ENCODE measurements around the gene NEBL.

Gene NEBL

DNA sequence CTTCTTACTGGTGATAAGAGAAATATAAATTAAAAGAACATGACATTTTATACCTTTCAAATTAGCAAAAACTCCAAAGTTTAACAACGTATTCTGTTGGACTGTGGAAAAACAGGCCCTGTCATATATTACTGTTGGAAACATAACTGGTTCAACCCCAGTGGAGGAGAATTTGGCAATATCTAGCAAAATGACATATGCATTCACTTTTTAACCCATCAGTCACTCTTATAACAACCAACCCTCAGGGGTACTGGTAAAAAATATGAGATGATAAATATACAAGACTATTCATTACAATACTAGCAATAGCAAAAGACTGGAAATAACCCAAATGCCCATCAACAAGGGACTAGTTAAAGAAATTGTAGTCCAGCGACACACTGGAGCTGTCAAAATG is 22.9 kb upstream of the NEBL start:
- TF ChIP-seq, protein P1, sequence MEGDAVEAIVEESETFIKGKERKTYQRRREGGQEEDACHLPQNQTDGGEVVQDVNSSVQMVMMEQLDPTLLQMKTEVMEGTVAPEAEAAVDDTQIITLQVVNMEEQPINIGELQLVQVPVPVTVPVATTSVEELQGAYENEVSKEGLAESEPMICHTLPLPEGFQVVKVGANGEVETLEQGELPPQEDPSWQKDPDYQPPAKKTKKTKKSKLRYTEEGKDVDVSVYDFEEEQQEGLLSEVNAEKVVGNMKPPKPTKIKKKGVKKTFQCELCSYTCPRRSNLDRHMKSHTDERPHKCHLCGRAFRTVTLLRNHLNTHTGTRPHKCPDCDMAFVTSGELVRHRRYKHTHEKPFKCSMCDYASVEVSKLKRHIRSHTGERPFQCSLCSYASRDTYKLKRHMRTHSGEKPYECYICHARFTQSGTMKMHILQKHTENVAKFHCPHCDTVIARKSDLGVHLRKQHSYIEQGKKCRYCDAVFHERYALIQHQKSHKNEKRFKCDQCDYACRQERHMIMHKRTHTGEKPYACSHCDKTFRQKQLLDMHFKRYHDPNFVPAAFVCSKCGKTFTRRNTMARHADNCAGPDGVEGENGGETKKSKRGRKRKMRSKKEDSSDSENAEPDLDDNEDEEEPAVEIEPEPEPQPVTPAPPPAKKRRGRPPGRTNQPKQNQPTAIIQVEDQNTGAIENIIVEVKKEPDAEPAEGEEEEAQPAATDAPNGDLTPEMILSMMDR (IDR thresholded peaks at IDR 0.05; ENCODE audit: low read depth, low read length) = no peak
- no peak overlapping the region for H3K4me3 ChIP-seq (replicated peaks in 1 of 2; ENCODE audit: low read depth in 2 of 2, low read length in 2 of 2)
- DNase-seq (ENCODE audit: low read depth in 2 of 2) = no peak

DNA sequence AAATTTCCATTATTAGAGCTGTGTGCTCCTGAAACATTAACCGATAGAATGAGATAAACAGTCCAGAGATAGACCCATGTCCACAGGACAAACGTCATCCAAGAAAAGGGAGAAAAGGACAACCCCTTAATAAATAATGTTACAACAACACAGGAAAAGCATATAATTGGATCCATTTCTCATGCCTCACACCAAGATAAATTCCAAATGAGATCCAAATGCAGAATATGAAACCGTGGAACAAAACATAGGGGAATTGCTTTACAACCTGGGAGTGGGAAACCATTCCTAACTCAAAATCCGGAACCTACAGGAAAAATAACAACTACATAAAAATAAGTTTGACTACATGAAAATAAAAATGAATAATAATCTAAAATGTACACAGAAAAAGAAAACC is 22.4 kb upstream of the NEBL start:
- TF ChIP-seq, protein P1 (IDR thresholded peaks at IDR 0.05; ENCODE audit: low read depth, low read length) = no peak
- no peak for DNase-seq (ENCODE audit: low read depth in 2 of 2)
- no peak overlapping the region for H3K4me3 ChIP-seq (replicated peaks in 1 of 2; ENCODE audit: low read depth in 2 of 2, low read length in 2 of 2)

DNA sequence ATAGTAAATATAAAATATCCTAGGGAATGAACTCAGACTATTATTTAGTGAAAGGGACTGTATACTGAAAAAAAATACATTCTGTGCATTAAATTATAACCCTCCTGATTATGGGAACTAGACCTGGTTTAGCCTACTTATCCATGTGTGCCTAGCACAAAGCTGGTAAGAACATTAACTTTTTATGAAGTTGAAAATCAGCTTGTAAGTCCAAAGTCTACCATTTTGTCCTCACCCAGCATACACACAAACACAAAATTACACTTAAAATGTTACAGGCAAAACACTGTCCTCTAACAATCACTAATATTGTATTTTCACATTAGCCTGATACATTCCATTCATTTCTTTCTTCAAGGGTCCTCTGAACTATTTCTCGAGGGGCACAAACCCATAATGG is 19.9 kb upstream of the NEBL start:
- DNase-seq (ENCODE audit: low read depth in 2 of 2) = no peak
- H3K4me3 ChIP-seq (replicated peaks in 1 of 2; ENCODE audit: low read depth in 2 of 2, low read length in 2 of 2) = no peak overlapping the region
- TF ChIP-seq, protein P1 (IDR thresholded peaks at IDR 0.05; ENCODE audit: low read depth, low read length) = no peak

DNA sequence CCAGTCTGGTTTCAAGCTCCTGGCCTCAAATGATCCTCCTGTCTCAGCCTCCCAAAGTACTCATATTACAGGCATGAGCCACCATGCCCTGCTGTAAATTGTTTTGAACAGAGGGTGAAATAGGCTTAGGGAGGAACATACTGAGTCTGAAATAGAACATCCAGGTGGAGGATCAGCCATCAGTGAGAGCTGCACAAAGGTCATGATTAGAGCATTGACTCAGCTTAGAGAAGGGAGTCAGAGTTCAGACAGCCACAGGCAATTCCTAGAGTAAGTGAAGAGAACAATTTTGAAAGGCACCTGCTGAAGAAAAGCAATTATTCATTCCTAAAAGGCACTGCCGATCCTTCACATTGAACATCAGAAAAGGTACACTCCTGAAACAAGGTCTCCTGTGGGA is 15.9 kb upstream of the NEBL start:
- TF ChIP-seq, protein P1 (IDR thresholded peaks at IDR 0.05; ENCODE audit: low read depth, low read length) = no peak
- no peak overlapping the region for H3K4me3 ChIP-seq (replicated peaks in 1 of 2; ENCODE audit: low read depth in 2 of 2, low read length in 2 of 2)
- no peak for DNase-seq (ENCODE audit: low read depth in 2 of 2)

DNA sequence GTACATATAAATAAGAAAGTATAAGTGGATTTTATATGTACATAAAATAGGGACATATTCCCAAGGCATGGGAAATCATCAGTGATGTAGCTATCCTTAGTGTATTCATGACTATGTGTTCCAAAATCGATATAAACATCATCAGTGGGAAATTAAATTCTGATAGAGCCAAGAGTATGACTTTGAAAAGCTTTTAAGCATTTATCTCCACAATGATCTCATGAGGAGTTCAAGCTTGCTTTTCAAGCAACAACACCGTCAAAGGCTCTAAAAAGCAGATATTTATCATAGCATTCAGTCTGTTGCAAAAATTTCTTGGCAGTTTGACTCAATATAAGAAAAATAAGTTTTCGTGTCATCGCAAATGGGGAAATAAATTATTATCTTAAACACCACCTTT is 14.5 kb upstream of the NEBL start:
- no peak overlapping the region for H3K4me3 ChIP-seq (replicated peaks in 1 of 2; ENCODE audit: low read depth in 2 of 2, low read length in 2 of 2)
- no peak for DNase-seq (ENCODE audit: low read depth in 2 of 2)
- TF ChIP-seq, protein P1 (IDR thresholded peaks at IDR 0.05; ENCODE audit: low read depth, low read length) = no peak

DNA sequence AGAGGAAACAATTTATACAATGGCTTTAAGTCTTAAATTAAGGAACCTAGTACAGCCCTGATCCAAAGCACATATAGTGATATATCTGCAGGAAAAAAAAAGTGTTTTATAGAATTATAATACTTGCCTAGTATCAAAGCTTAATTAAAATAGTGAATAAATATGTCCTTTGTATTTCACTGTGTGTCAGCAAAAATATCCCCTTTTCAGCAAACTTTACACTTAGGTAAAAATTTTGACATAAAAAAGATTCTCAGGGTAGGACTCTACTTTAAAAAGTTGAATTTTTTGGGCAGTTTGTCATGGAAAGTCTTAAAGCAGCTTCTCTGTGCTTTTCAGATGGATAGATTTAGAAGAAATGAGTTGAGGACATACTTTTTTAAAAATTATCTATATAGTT is 12.7 kb upstream of the NEBL start:
- TF ChIP-seq, protein P1 (IDR thresholded peaks at IDR 0.05; ENCODE audit: low read depth, low read length) = no peak
- H3K4me3 ChIP-seq (replicated peaks in 1 of 2; ENCODE audit: low read depth in 2 of 2, low read length in 2 of 2) = no peak overlapping the region
- no peak for DNase-seq (ENCODE audit: low read depth in 2 of 2)

DNA sequence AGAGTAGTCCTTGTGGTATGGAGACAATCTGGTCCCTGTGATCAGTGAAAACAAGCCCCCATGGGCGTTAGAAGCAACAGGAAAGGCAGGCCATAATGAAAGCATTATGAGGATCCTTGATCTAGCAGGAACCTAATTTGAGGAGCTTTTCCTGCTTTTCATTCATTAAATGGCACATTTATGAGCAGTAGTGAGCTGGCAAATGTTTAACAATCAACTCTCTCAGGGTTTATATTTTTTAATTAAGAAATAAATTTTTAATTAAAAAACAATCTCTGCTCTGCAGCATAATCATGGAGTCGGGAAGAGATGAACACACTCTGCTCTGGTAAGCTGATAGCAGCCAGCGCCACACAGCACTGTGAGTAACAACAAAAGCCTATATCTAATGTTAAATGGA is 11.3 kb upstream of the NEBL start:
- TF ChIP-seq, protein P1 (IDR thresholded peaks at IDR 0.05; ENCODE audit: low read depth, low read length) = no peak
- DNase-seq (ENCODE audit: low read depth in 2 of 2) = no peak

More for the DNA sequence above, 11.3 kb upstream of the NEBL start:
- no peak overlapping the region for H3K4me3 ChIP-seq (replicated peaks in 1 of 2; ENCODE audit: low read depth in 2 of 2, low read length in 2 of 2)
